Endothelial cell (in vitro differentiated cells): Measurements from ENCODE around the gene SAMM50. TPM values are rescaled to one million over a fixed set of nuclear protein-coding genes. Genes with fewer than 3 reads are reported as not detected.

Experiments used
- DNase-seq: peaks from one replicate; pipeline ENCODE4 v3.0.0; 2021; ENCODE audit warnings: low spot score
- H3K27ac Mint-ChIP-seq: one replicate; pipeline ENCODE4 v1.8.0; 2021; ENCODE audit warnings: mixed read lengths, inconsistent platforms; ENCODE audit not compliant: unreplicated experiment
- H3K27me3 Mint-ChIP-seq: one replicate; pipeline ENCODE4 v1.8.0; 2021; ENCODE audit warnings: mild to moderate bottlenecking, moderate library complexity, mixed read lengths, inconsistent platforms; ENCODE audit not compliant: unreplicated experiment
- H3K36me3 Mint-ChIP-seq: one replicate; pipeline ENCODE4 v1.8.0; 2021; ENCODE audit warnings: mild to moderate bottlenecking, low read depth, mixed read lengths, inconsistent platforms; ENCODE audit not compliant: unreplicated experiment
- H3K4me1 Mint-ChIP-seq: one replicate; pipeline ENCODE4 v1.8.0; 2021; ENCODE audit warnings: mild to moderate bottlenecking, mixed read lengths, inconsistent platforms; ENCODE audit not compliant: unreplicated experiment
- H3K4me3 Mint-ChIP-seq: one replicate; pipeline ENCODE4 v1.8.0; 2021; ENCODE audit warnings: mild to moderate bottlenecking, mixed read lengths, inconsistent platforms; ENCODE audit not compliant: unreplicated experiment
- H3K9me3 Mint-ChIP-seq: one replicate; pipeline ENCODE4 v1.8.0; 2021; ENCODE audit warnings: mixed read lengths, inconsistent platforms; ENCODE audit not compliant: unreplicated experiment
- CTCF ChIP-seq: fragments of 200-600 bp; sonication (generic); IDR thresholded peaks from one replicate; pipeline ENCODE4 v1.5.0; 2021; ENCODE audit warnings: antibody characterized with exemption; ENCODE audit not compliant: unreplicated experiment
- total RNA-seq: library from RNA; stranded (reverse); fragmentation: NEBNext Ultra II Directional; extraction: Animal tissue kit (Norgen Biotek cat#: 25700); gene quantifications from one replicate; pipeline ENCODE4 v1.2.1, GENCODE V29; 2021; ENCODE audit not compliant: unreplicated experiment

SAMM50 gene
- total RNA-seq, 1 donor from 2014 or later = 81.6 TPM

- Mint-ChIP-seq H3K27ac (peak overlapping the region; percentile 82), H3K4me1 (peaks cover 40% of the 10 kb centered on the region), H3K9me3 (no peaks in the 10 kb centered on the region), H3K36me3 (peaks cover 4% of the 10 kb centered on the region), H3K27me3 (peaks cover 6% of the 10 kb centered on the region), H3K4me3 (peak overlapping the region; percentile 82)
- TF ChIP-seq CTCF = no peak
- peak; percentile 48 for DNase-seq
Measured at GRCh38 chr22:44023404-44024287, 68.4 kb downstream of the SAMM50 start.

DNA sequence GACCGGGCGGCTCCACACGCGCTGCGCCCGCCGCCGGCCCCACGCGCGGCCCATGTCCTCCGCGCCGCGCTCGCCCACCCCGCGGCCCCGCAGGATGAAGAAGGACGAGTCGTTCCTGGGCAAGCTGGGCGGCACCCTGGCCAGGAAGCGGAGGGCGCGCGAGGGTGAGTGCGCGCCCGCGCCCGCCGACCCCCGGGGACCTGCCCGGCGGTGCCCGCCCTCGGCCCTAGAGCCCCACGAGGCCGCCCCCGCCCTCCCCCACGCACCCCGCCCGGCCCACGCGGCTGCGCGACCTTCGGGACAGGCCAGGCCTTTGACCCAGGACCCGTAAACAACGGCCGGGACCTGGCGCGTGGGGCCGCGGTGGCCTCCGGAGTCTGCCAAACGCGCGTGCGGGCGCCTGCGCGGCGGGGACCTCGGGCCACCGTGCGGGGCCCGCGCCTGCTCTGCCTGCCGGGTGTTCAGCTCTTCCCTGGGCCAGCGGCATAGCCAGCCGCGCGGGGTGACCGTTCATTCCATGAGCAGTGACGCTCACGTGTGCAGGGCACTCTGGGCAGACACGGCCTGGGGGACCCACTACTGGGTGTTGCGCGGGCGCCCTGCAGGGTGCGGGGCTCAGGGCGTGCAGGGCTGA is 69.2 kb downstream of the SAMM50 start, which contains the start of gene PARVB:
Gene PARVB, plus strand, starts transcription at position 15 of the 634 bp plus-strand sequence. Its CDS starts 38 bp downstream, at position 53.
- DNase-seq = peak; percentile 31
- no peak for TF ChIP-seq CTCF
- Mint-ChIP-seq H3K4me3 (peak within 1 kb of the TSS; percentile 88), H3K9me3 (no peaks in the 10 kb centered on the region), H3K27me3 (peaks cover 7% of the 10 kb centered on the region), H3K27ac (peak within 1 kb of the TSS; percentile 82), H3K4me1 (peaks cover 44% of the 10 kb centered on the region), H3K36me3 (peaks cover 7% of the 10 kb centered on the region)

DNA sequence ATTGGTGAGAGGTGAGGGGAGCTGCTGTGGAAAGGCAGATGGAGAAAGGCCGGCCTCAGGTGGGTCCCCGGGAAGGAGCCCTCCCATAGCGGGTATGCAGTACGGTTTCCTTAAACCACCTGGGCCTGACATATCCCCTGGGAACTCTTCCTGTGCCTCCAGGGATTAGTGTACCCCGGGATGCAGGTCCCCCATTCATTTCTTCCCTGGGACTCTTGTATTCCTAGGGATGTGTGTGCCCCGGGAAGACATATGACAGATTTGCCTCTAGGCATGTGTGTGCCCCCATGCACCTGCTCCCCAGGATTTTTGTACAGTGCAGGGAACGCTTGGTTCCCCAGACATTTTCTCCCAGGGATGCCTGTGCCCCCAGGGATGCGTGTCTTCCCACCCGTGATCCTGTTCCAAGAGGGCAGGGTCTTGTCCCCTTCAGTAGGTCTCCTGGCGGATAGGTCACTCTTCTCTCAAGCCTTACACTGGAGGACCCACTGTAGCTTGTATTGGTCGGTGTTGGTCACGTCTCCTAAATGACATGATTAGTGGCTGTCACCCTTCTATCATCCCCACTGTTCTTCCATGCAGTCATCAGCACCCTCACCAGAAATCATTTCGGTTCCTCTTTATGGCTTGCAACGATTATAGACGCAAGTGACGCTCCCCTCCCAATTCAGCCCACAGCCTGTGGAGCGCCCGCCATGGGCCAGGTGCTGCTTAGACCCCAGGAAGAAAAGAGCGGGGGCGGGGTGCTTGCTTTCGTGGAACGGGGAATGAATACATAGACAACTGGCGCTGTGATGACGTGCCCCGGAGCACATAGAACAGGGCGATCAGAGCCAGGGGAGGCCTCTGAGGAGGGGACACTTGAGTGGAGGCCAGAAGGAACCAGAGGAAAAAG is 70.2 kb downstream of the SAMM50 start:
- H3K9me3 Mint-ChIP-seq = no peaks in the 10 kb centered on the region
- H3K4me3 Mint-ChIP-seq = peak overlapping the region; percentile 88
- no peak for TF ChIP-seq CTCF
- peaks cover 7% of the 10 kb centered on the region for H3K36me3 Mint-ChIP-seq
- peaks cover 46% of the 10 kb centered on the region for H3K4me1 Mint-ChIP-seq
- DNase-seq = no peak
- H3K27ac Mint-ChIP-seq = peak overlapping the region; percentile 100
- H3K27me3 Mint-ChIP-seq = peaks cover 7% of the 10 kb centered on the region

DNA sequence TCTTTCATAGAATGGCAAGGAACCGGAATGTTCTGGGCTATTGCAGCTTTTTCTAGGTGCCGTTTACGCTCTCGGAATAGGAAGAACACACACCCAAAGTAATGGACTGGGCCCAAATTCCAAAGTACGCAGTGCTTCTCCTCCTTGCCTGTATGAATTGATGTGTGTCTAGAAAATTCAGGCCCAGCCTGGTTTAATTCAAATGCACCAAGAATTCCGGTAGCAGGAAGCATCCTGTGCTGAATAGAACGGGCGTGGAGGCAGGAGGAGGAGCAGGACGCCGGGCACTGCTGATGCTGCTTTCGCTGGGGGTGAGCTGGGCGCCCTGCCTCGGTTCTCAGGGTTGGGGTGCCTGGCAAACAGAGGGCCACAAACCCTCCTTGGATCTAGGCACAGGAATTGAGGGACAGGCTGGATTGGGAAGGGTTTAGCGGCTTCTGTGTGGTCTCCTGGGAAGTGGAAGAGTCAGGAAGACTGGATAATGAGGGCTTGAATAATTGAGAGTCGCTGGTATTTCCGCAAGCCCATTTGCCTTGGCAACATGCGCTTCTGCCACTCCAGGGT is 70.9 kb downstream of the SAMM50 start:
- no peak for DNase-seq
- Mint-ChIP-seq H3K27ac (peak overlapping the region; percentile 100), H3K27me3 (peaks cover 7% of the 10 kb centered on the region), H3K4me3 (peak overlapping the region; percentile 78), H3K4me1 (peaks cover 54% of the 10 kb centered on the region), H3K36me3 (peaks cover 8% of the 10 kb centered on the region), H3K9me3 (no peaks in the 10 kb centered on the region)
- TF ChIP-seq CTCF = no peak
